HCT116 (cell line): ENCODE results near the gene FAM168B. TPM values are rescaled to one million over a fixed set of nuclear protein-coding genes. Genes with fewer than 3 reads are reported as not detected.

ENCODE experiments used
- ATAC-seq: fragments of 200-7000 bp; cut with Tn5 transposase; 2 replicates; pipeline ENCODE4 v1.9.1; 2020; ENCODE audit warnings: mild to moderate bottlenecking, moderate library complexity
- BruUV-seq: library from RNA; stranded (reverse); fragments of 400-500 nt; replicated peaks from 2 replicates; lab custom pipeline; 2021; lab: Mats Ljungman, UMichigan
- CTCF ChIA-PET: fragments of 300-600 bp; sonication (Branson Sonifier 250); formaldehyde crosslinking; loops from one replicate; lab custom pipeline; 2021; ENCODE audit warnings: antibody characterized with exemption; lab: Charles Lee
- POLR2A ChIA-PET: fragments of 300-600, 350-600 bp; sonication (Branson Sonifier 250); formaldehyde crosslinking; loops from one replicate; lab custom pipeline; 2021; ENCODE audit warnings: antibody characterized with exemption; lab: Charles Lee
- RAD21 ChIA-PET, 2 experiments: fragments of 300-600 bp; sonication (Branson Sonifier 250); formaldehyde crosslinking; loops; one replicate each; lab custom pipeline; 2023; ENCODE audit warnings: low total read pairs in 2 of 2; ENCODE audit not compliant: uncharacterized antibody in 2 of 2, unreplicated experiment in 2 of 2, low non-redundant PET in 1 of 2; lab: Charles Lee
- DNase-seq: peaks from one replicate; pipeline ENCODE4 v3.0.0-alpha.2; 2010; ENCODE audit warnings: low read depth, low spot score
- H2AFZ ChIP-seq: fragments of 200-600 bp; shearing (Covaris generic), sonication (generic); 2 replicates; pipeline ENCODE4 v1.6.1; 2017; ENCODE audit warnings: low read depth, mixed run types, mixed read lengths, antibody characterized with exemption, low read length; ENCODE audit not compliant: poor library complexity, severe bottlenecking
- H3K27ac ChIP-seq: 2 replicates; pipeline ENCODE4 v1.5.1; 2012; ENCODE audit warnings: low read depth, low read length
- H3K27me3 ChIP-seq: fragments of 200-600 bp; sonication (generic); 2 replicates; pipeline ENCODE4 v1.6.1; 2016; ENCODE audit warnings: mixed run types, low read length, mixed read lengths; ENCODE audit not compliant: insufficient read depth
- H3K36me3 ChIP-seq, 2 experiments: fragments of 200-500 bp in 1 of 2; fragments of 200-600 bp in 1 of 2; sonication (Bioruptor generic) in 1 of 2; sonication (generic) in 1 of 2; 2 replicates each; pipeline versions ENCODE4 v1.5.1 to v1.6.1; 2014 to 2016; ENCODE audit warnings: low read length in 2 of 2, inconsistent platforms in 1 of 2, mixed read lengths in 1 of 2, mixed run types in 1 of 2; ENCODE audit not compliant: insufficient read depth in 2 of 2, control insufficient read depth in 1 of 2
- H3K4me1 ChIP-seq, 2 experiments: fragments of 200-600 bp in 1 of 2; sonication (generic) in 1 of 2; 2 replicates each; pipeline versions ENCODE4 v1.5.1 to v1.6.1; 2012 to 2017; ENCODE audit warnings: low read length in 2 of 2, inconsistent platforms in 1 of 2, mild to moderate bottlenecking in 1 of 2, mixed read lengths in 1 of 2, mixed run types in 1 of 2, moderate library complexity in 1 of 2; ENCODE audit not compliant: insufficient read depth in 2 of 2, control insufficient read depth in 1 of 2
- H3K4me2 ChIP-seq: fragments of 200-600 bp; sonication (generic); 2 replicates; pipeline ENCODE4 v1.6.1; 2017; ENCODE audit warnings: mixed run types, low read length, mixed read lengths
- H3K4me3 ChIP-seq, 2 experiments: fragments of 200-600 bp in 1 of 2; sonication (generic) in 1 of 2; replicated peaks in 1 of 2; 2 replicates each; pipeline ENCODE4 v1.5.1; 2011 to 2016; ENCODE audit warnings: low read length in 2 of 2, control low read depth in 1 of 2, low read depth in 1 of 2, mild to moderate bottlenecking in 1 of 2, mixed read lengths in 1 of 2, mixed run types in 1 of 2
- H3K79me2 ChIP-seq: fragments of 200-600 bp; sonication (generic); 2 replicates; pipeline ENCODE4 v1.6.1; 2017; ENCODE audit warnings: mild to moderate bottlenecking, mixed run types, low read length, moderate library complexity, mixed read lengths; ENCODE audit not compliant: insufficient read depth
- H3K9ac ChIP-seq: fragments of 200-600 bp; sonication (generic); 2 replicates; pipeline ENCODE4 v1.6.1; 2016; ENCODE audit warnings: low read length, mixed read lengths
- H3K9me2 ChIP-seq: fragments of 200-600 bp; sonication (generic), shearing (Covaris generic); 2 replicates; pipeline ENCODE4 v1.6.1; 2017; ENCODE audit warnings: mixed run types, mild to moderate bottlenecking, moderate library complexity; ENCODE audit not compliant: insufficient read depth
- H3K9me3 ChIP-seq, 2 experiments: fragments of 200-500 bp in 1 of 2; fragments of 200-600 bp in 1 of 2; sonication (Bioruptor generic) in 1 of 2; sonication (generic) in 1 of 2; 2 replicates each; pipeline ENCODE4 v1.6.1; 2014 to 2017; ENCODE audit warnings: low read length in 2 of 2, mixed read lengths in 2 of 2, inconsistent platforms in 1 of 2, low read depth in 1 of 2, mild to moderate bottlenecking in 1 of 2, mixed run types in 1 of 2, moderate library complexity in 1 of 2; ENCODE audit not compliant: control insufficient read depth in 1 of 2, insufficient read depth in 1 of 2
- H4K20me1 ChIP-seq: fragments of 200-600 bp; sonication (generic), shearing (Covaris generic); 2 replicates; pipeline ENCODE4 v1.6.1; 2017; ENCODE audit warnings: mixed run types, mild to moderate bottlenecking, moderate library complexity; ENCODE audit not compliant: insufficient read depth
- ATF3 ChIP-seq: IDR thresholded peaks from 2 replicates; pipeline ENCODE4 v1.6.1; 2012
- CBX3 ChIP-seq: IDR thresholded peaks from 2 replicates; pipeline ENCODE4 v1.6.1; 2012; ENCODE audit warnings: low read depth
- CEBPB ChIP-seq: IDR thresholded peaks from 2 replicates; pipeline ENCODE4 v1.6.1; 2012; ENCODE audit warnings: low read depth
- EGR1 ChIP-seq: IDR thresholded peaks from 2 replicates; pipeline ENCODE4 v1.6.1; 2012; ENCODE audit warnings: low read depth
- EZH2 ChIP-seq: fragments of 200-600 bp; sonication (generic); IDR thresholded peaks from 2 replicates; pipeline ENCODE4 v1.6.1; 2017; ENCODE audit warnings: antibody characterized with exemption, mixed run types
- JUND ChIP-seq: IDR thresholded peaks from 2 replicates; pipeline ENCODE4 v1.6.1; 2012
- POLR2A ChIP-seq: IDR thresholded peaks from 2 replicates; pipeline ENCODE4 v1.7.0; 2011; ENCODE audit warnings: borderline replicate concordance; ENCODE audit not compliant: insufficient read depth, insufficient read length; ENCODE audit errors: extremely low read depth
- POLR2AphosphoS5 ChIP-seq: IDR thresholded peaks from 2 replicates; pipeline ENCODE4 v1.6.1; 2011; ENCODE audit warnings: mild to moderate bottlenecking, low read depth, low read length, moderate library complexity
- REST ChIP-seq: IDR thresholded peaks from 2 replicates; pipeline ENCODE4 v1.6.1; 2012; ENCODE audit warnings: low read depth
- SIN3A ChIP-seq: IDR thresholded peaks from 2 replicates; pipeline ENCODE4 v1.6.1; 2012; ENCODE audit warnings: low read depth
- SP1 ChIP-seq: IDR thresholded peaks from 2 replicates; pipeline ENCODE4 v1.6.1; 2012; ENCODE audit warnings: low read depth
- SRF ChIP-seq: IDR thresholded peaks from 2 replicates; pipeline ENCODE4 v1.6.1; 2012; ENCODE audit warnings: low read depth
- TCF7L2 ChIP-seq: IDR thresholded peaks from 2 replicates; pipeline ENCODE4 v1.7.0; 2011; ENCODE audit warnings: borderline replicate concordance, inconsistent platforms; ENCODE audit not compliant: insufficient read depth, insufficient read length; ENCODE audit errors: extremely low read depth
- YY1 ChIP-seq: IDR thresholded peaks from 2 replicates; pipeline ENCODE4 v1.6.1; 2011; ENCODE audit warnings: low read length, low read depth, moderate library complexity, mild to moderate bottlenecking; ENCODE audit not compliant: insufficient replicate concordance; ENCODE audit errors: extremely low read depth
- ZBTB33 ChIP-seq: IDR thresholded peaks from 2 replicates; pipeline ENCODE4 v1.6.1; 2011; ENCODE audit warnings: mild to moderate bottlenecking, low read length, moderate library complexity; ENCODE audit not compliant: insufficient replicate concordance; ENCODE audit errors: extremely low read depth
- ZFX ChIP-seq: fragments of 450-650 bp; IDR thresholded peaks from 2 replicates; pipeline ENCODE4 v1.6.1; 2017
- ZNF274 ChIP-seq: fragments of 200-500 bp; sonication (Bioruptor generic); IDR thresholded peaks from 2 replicates; pipeline ENCODE4 v1.6.1; 2014; ENCODE audit warnings: mild to moderate bottlenecking, low read depth, low read length, inconsistent platforms
- intact Hi-C: fragments of 100-400 bp; cut with micrococcal nuclease; formaldehyde crosslinking; loops from 2 replicates; pipeline ENCODE4 v1.10.0; 2022
- total RNA-seq: library from RNA; stranded (reverse); gene quantifications from one replicate; pipeline ENCODE4 v1.2.1, GENCODE V29; 2021; ENCODE audit not compliant: unreplicated experiment

The FAM168B gene
- total RNA-seq, 1 experiment from 2014 or later, result 94.5 TPM

- BruUV-seq, result no TSS peak
- H3K79me2 ChIP-seq, result no peaks in the 10 kb centered on the region
- H3K4me1 ChIP-seq, result no peaks in the 10 kb centered on the region
- POLR2A ChIA-PET, result no interaction called here
- no peak for DNase-seq
- no peak overlapping the region for H3K4me3 ChIP-seq
- no peaks in the 10 kb centered on the region for H3K36me3 ChIP-seq
- H3K9me2 ChIP-seq, result no peaks in the 10 kb centered on the region
- H3K9ac ChIP-seq, result no peak overlapping the region
- no peak for ATAC-seq
- no peak overlapping the region for H3K27ac ChIP-seq
- RAD21 ChIA-PET, result no interaction called here
- CTCF ChIA-PET, result no interaction called here
- no peak overlapping the region for H3K4me2 ChIP-seq
- intact Hi-C loops, result no loop called here
- no peaks in the 10 kb centered on the region for H3K9me3 ChIP-seq
- TF ChIP-seq EZH2 (no peak), JUND (no peak), CEBPB (no peak), SRF (no peak)
- no peaks in the 10 kb centered on the region for H4K20me1 ChIP-seq
- H3K27me3 ChIP-seq, result no peaks in the 10 kb centered on the region
- no peak overlapping the region for H2AFZ ChIP-seq
These were observed 79.1 kb downstream of the FAM168B start for GRCh38 chr2:131014141-131014540.

GRCh38 chr2:131011486-131011885 is 81.8 kb downstream of the FAM168B start:
- RAD21 ChIA-PET, result no interaction called here
- no peak for ATAC-seq
- H3K27me3 ChIP-seq, result no peaks in the 10 kb centered on the region
- H3K4me1 ChIP-seq, result no peaks in the 10 kb centered on the region
- H2AFZ ChIP-seq, result no peak overlapping the region
- intact Hi-C loops, result no loop called here
- H3K79me2 ChIP-seq, result no peaks in the 10 kb centered on the region
- DNase-seq, result no peak
- BruUV-seq, result no TSS peak
- H3K9me3 ChIP-seq, result no peaks in the 10 kb centered on the region
- no peaks in the 10 kb centered on the region for H4K20me1 ChIP-seq
- no peak overlapping the region for H3K4me3 ChIP-seq
- H3K27ac ChIP-seq, result no peak overlapping the region
- POLR2A ChIA-PET, result no interaction called here
- no peaks in the 10 kb centered on the region for H3K36me3 ChIP-seq
- H3K9ac ChIP-seq, result no peak overlapping the region
- CTCF ChIA-PET, result no interaction called here
- no peaks in the 10 kb centered on the region for H3K9me2 ChIP-seq
- H3K4me2 ChIP-seq, result no peak overlapping the region
- TF ChIP-seq POLR2AphosphoS5 (no peak), YY1 (no peak), SIN3A (no peak), CEBPB (no peak), POLR2A (no peak), REST (no peak), ATF3 (no peak), ZBTB33 (no peak), SP1 (no peak), TCF7L2 (no peak), SRF (no peak), EZH2 (no peak), ZNF274 (no peak), EGR1 (no peak), ZFX (no peak), CBX3 (no peak)
